HepG2 (cell line): Measurements from ENCODE around the gene ZNF20. TPM values are rescaled to one million over a fixed set of nuclear protein-coding genes. Genes with fewer than 3 reads are reported as not detected.
A peak's percentile ranks its signal among the peaks of the same experiment; 100 is the strongest.

Source experiments
- HOXA7 ChIP-seq: sonication (generic); formaldehyde crosslinking; IDR thresholded peaks from 2 replicates; pipeline ENCODE4 v1.8.1; 2022; ENCODE audit warnings: mild to moderate bottlenecking, missing genetic modification reagents, moderate library complexity
- NKX3-1 ChIP-seq: sonication (generic); formaldehyde crosslinking; IDR thresholded peaks from 2 replicates; pipeline ENCODE4 v1.5.0; 2020; ENCODE audit warnings: missing genetic modification reagents
- SNAPC2 ChIP-seq: sonication (generic); formaldehyde crosslinking; IDR thresholded peaks from 2 replicates; pipeline ENCODE4 v1.8.1; 2022; ENCODE audit warnings: mild to moderate bottlenecking, missing genetic modification reagents
- ZIK1 ChIP-seq: sonication (generic); formaldehyde crosslinking; IDR thresholded peaks from 2 replicates; pipeline ENCODE4 v1.5.0; 2020; ENCODE audit warnings: mild to moderate bottlenecking, low read depth, missing genetic modification reagents, borderline replicate concordance
- ZNF10 ChIP-seq: sonication (generic); formaldehyde crosslinking; IDR thresholded peaks from 2 replicates; pipeline ENCODE4 v1.4.0; 2020; ENCODE audit warnings: mild to moderate bottlenecking, low read depth, missing genetic modification reagents, borderline replicate concordance
- ZNF329 ChIP-seq: sonication (generic); formaldehyde crosslinking; IDR thresholded peaks from 2 replicates; pipeline ENCODE4 v1.9.0; 2021; ENCODE audit warnings: low read depth, mild to moderate bottlenecking, missing genetic modification reagents
- ZNF451 ChIP-seq: sonication (generic); formaldehyde crosslinking; IDR thresholded peaks from 2 replicates; pipeline ENCODE4 v1.5.0; 2020; ENCODE audit warnings: mild to moderate bottlenecking, missing genetic modification reagents
- ZNF780A ChIP-seq: sonication (generic); formaldehyde crosslinking; IDR thresholded peaks from 2 replicates; pipeline ENCODE4 v1.8.0; 2022; ENCODE audit warnings: mild to moderate bottlenecking, missing genetic modification reagents, moderate library complexity
- polyA plus RNA-seq, 8 experiments: library from polyadenylated mRNA; depleted of rRNA in 3 of 8; stranded (reverse) in 7 of 8; unstranded in 1 of 8; fragments of >200 nt; fragmentation: Illumina TruSeq in 4 of 8; extraction: Trizol in 4 of 8; gene quantifications; 2 replicates each; pipeline versions ENCODE4 v1.2.1 to v1.2.3, GENCODE V29; 2011 to 2016; ENCODE audit warnings: low read depth in 4 of 8, missing spikeins in 1 of 8, mixed read lengths in 1 of 8; ENCODE audit not compliant: insufficient read depth in 1 of 8
- total RNA-seq, 5 experiments: library from RNA; depleted of rRNA; stranded (reverse); fragments of >200 nt; fragmentation: Illumina TruSeq; extraction: Trizol; gene quantifications; 2 replicates each; pipeline ENCODE4 v1.2.3, GENCODE V29; 2016; ENCODE audit warnings: low read depth in 1 of 5
- TF ChIP-seq, protein P1 (sequence below): sonication (generic); formaldehyde crosslinking; IDR thresholded peaks from 2 replicates; pipeline ENCODE4 v1.4.0; 2020; ENCODE audit warnings: missing genetic modification reagents, borderline replicate concordance
- TF ChIP-seq, protein P2 (sequence below): sonication (generic); formaldehyde crosslinking; conservative IDR thresholded peaks from 2 replicates; pipeline ENCODE4 v1.8.1; 2023; ENCODE audit warnings: missing genetic modification reagents
- TF ChIP-seq, protein P3 (sequence below): sonication (generic); formaldehyde crosslinking; IDR thresholded peaks from 2 replicates; pipeline ENCODE4 v1.4.0; 2020; ENCODE audit warnings: missing genetic modification reagents
- TF ChIP-seq, protein P4 (sequence below): sonication (generic); formaldehyde crosslinking; IDR thresholded peaks from 2 replicates; pipeline ENCODE4 v1.8.0; 2022; ENCODE audit warnings: mild to moderate bottlenecking, missing genetic modification reagents; ENCODE audit not compliant: insufficient replicate concordance

ZNF20 gene
- total and polyA plus RNA-seq, 2 of the 13 experiments (the other 11 are each of a cell fraction or from before 2014, with no cell fraction given) = 1.6 to 8.0 TPM

DNA sequence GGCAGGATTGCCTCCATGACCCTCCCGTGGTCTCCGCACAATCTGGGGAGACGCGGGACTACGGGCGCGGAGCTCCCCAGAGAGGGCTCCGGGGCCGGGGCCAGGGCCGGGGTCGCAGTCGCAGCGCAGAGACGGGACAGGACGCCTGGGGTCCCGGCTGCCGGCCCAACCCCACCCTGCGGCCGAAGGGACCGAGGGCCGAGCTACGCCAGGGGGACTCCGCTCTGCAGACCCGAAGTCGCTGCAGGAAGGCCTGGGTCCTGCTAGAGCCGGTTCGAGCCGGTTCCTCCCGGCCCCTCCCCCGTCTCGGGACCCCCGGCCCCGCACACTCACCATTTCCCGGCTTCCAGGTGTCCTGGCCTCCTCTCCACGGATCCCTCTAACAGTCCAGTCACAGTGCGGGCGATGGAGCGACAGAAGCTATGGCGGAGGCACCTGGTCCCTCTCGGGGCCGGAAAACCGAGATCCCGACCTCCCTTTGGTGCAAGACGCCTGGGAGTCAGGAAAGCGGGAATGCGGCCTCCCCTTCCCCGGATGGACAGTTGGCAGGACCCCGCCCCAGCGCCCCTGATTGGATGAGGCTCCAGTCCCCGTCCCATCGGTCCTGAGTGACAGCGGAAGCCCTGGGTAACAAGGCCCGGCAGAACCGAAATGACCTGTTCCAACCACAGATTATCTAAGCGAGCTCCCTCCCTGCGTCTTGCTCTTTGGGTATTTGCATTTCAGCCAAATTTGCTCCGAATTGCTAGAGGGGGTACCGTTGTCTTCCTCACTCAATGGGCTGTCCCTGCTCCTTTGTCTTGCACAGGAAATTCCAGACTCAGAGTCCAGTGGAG lies 16.3 kb upstream of the ZNF20 start, which contains the start of gene ZNF625 (continued):
- TF ChIP-seq, protein P1, sequence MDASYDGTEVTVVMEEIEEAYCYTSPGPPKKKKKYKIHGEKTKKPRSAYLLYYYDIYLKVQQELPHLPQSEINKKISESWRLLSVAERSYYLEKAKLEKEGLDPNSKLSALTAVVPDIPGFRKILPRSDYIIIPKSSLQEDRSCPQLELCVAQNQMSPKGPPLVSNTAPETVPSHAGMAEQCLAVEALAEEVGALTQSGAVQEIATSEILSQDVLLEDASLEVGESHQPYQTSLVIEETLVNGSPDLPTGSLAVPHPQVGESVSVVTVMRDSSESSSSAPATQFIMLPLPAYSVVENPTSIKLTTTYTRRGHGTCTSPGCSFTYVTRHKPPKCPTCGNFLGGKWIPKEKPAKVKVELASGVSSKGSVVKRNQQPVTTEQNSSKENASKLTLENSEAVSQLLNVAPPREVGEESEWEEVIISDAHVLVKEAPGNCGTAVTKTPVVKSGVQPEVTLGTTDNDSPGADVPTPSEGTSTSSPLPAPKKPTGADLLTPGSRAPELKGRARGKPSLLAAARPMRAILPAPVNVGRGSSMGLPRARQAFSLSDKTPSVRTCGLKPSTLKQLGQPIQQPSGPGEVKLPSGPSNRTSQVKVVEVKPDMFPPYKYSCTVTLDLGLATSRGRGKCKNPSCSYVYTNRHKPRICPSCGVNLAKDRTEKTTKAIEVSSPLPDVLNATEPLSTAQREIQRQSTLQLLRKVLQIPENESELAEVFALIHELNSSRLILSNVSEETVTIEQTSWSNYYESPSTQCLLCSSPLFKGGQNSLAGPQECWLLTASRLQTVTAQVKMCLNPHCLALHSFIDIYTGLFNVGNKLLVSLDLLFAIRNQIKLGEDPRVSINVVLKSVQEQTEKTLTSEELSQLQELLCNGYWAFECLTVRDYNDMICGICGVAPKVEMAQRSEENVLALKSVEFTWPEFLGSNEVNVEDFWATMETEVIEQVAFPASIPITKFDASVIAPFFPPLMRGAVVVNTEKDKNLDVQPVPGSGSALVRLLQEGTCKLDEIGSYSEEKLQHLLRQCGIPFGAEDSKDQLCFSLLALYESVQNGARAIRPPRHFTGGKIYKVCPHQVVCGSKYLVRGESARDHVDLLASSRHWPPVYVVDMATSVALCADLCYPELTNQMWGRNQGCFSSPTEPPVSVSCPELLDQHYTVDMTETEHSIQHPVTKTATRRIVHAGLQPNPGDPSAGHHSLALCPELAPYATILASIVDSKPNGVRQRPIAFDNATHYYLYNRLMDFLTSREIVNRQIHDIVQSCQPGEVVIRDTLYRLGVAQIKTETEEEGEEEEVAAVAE (CRISPR knock-in tag) = no peak
- peak; percentile 52; the same call in 1 of the 2 replicates for TF ChIP-seq ZNF780A (CRISPR knock-in tag)
- TF ChIP-seq, protein P2, sequence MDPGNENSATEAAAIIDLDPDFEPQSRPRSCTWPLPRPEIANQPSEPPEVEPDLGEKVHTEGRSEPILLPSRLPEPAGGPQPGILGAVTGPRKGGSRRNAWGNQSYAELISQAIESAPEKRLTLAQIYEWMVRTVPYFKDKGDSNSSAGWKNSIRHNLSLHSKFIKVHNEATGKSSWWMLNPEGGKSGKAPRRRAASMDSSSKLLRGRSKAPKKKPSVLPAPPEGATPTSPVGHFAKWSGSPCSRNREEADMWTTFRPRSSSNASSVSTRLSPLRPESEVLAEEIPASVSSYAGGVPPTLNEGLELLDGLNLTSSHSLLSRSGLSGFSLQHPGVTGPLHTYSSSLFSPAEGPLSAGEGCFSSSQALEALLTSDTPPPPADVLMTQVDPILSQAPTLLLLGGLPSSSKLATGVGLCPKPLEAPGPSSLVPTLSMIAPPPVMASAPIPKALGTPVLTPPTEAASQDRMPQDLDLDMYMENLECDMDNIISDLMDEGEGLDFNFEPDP (CRISPR knock-in tag) = no peak
- no peak for TF ChIP-seq SNAPC2 (CRISPR knock-in tag)
- TF ChIP-seq HOXA7 = no peak
- TF ChIP-seq ZNF329 (CRISPR knock-in tag) = no peak; the same call in 1 of the 2 replicates
- TF ChIP-seq, protein P3, sequence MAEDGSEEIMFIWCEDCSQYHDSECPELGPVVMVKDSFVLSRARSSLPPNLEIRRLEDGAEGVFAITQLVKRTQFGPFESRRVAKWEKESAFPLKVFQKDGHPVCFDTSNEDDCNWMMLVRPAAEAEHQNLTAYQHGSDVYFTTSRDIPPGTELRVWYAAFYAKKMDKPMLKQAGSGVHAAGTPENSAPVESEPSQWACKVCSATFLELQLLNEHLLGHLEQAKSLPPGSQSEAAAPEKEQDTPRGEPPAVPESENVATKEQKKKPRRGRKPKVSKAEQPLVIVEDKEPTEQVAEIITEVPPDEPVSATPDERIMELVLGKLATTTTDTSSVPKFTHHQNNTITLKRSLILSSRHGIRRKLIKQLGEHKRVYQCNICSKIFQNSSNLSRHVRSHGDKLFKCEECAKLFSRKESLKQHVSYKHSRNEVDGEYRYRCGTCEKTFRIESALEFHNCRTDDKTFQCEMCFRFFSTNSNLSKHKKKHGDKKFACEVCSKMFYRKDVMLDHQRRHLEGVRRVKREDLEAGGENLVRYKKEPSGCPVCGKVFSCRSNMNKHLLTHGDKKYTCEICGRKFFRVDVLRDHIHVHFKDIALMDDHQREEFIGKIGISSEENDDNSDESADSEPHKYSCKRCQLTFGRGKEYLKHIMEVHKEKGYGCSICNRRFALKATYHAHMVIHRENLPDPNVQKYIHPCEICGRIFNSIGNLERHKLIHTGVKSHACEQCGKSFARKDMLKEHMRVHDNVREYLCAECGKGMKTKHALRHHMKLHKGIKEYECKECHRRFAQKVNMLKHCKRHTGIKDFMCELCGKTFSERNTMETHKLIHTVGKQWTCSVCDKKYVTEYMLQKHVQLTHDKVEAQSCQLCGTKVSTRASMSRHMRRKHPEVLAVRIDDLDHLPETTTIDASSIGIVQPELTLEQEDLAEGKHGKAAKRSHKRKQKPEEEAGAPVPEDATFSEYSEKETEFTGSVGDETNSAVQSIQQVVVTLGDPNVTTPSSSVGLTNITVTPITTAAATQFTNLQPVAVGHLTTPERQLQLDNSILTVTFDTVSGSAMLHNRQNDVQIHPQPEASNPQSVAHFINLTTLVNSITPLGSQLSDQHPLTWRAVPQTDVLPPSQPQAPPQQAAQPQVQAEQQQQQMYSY (CRISPR knock-in tag) = 0 out of 2 replicates have a peak, but pooled peaks have one; percentile 34
- 0 out of 2 replicates have a peak, but pooled peaks have one; percentile 14 for TF ChIP-seq NKX3-1 (CRISPR knock-in tag)
- no peak for TF ChIP-seq ZNF10 (CRISPR knock-in tag)
- TF ChIP-seq, protein P4, sequence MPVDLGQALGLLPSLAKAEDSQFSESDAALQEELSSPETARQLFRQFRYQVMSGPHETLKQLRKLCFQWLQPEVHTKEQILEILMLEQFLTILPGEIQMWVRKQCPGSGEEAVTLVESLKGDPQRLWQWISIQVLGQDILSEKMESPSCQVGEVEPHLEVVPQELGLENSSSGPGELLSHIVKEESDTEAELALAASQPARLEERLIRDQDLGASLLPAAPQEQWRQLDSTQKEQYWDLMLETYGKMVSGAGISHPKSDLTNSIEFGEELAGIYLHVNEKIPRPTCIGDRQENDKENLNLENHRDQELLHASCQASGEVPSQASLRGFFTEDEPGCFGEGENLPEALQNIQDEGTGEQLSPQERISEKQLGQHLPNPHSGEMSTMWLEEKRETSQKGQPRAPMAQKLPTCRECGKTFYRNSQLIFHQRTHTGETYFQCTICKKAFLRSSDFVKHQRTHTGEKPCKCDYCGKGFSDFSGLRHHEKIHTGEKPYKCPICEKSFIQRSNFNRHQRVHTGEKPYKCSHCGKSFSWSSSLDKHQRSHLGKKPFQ = no peak
- no peak for TF ChIP-seq ZNF451 (CRISPR knock-in tag)
- no peak for TF ChIP-seq ZIK1 (CRISPR knock-in tag)
